Panc1 (cell line): ENCODE measurements around the gene LIN9.

Source experiments
- POLR2AphosphoS5 ChIP-seq: IDR thresholded peaks from 2 replicates; pipeline ENCODE4 v1.6.1; 2012; ENCODE audit warnings: mild to moderate bottlenecking, low read depth, low read length, moderate library complexity
- SIN3A ChIP-seq: IDR thresholded peaks from 2 replicates; pipeline ENCODE4 v1.6.1; 2012; ENCODE audit warnings: low read depth, mild to moderate bottlenecking, low read length, moderate library complexity, borderline replicate concordance; ENCODE audit not compliant: insufficient read depth
- TCF7L2 ChIP-seq: IDR thresholded peaks from 2 replicates; pipeline ENCODE4 v1.6.1; 2011; ENCODE audit warnings: mild to moderate bottlenecking, low read depth, low read length, inconsistent platforms
- TF ChIP-seq, protein P1 (sequence below): fragments of 450-650 bp; IDR thresholded peaks from 2 replicates; pipeline ENCODE4 v1.5.1; 2017; ENCODE audit warnings: mild to moderate bottlenecking
- TF ChIP-seq, protein P2 (sequence below), 2 experiments: IDR thresholded peaks; 2 replicates each; pipeline ENCODE4 v1.6.1; 2011 to 2012; ENCODE audit warnings: low read depth in 2 of 2, control low read depth in 1 of 2, low read length in 1 of 2, mild to moderate bottlenecking in 1 of 2, moderate library complexity in 1 of 2; ENCODE audit not compliant: insufficient read depth in 1 of 2

DNA sequence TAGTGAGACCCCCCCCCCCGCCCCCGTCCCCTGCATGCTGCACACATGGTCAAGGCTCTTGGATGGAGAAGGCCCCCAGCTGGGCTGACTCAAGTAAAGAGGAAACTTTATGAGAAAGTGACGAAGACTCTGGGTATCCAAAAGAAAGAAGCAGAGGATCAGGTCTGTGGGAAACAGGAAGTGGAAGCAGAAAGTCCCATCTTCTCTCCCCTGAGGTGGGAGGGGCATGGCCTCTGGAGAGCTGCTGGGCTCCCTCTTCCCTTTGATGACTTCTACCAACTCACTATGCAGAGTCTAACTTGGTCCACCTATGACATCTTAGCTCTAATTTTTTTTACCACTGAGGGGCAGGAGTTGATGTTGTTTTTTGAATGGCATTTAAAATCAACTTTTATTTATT is 42.7 kb upstream of the LIN9 start:
- TF ChIP-seq, protein P1, sequence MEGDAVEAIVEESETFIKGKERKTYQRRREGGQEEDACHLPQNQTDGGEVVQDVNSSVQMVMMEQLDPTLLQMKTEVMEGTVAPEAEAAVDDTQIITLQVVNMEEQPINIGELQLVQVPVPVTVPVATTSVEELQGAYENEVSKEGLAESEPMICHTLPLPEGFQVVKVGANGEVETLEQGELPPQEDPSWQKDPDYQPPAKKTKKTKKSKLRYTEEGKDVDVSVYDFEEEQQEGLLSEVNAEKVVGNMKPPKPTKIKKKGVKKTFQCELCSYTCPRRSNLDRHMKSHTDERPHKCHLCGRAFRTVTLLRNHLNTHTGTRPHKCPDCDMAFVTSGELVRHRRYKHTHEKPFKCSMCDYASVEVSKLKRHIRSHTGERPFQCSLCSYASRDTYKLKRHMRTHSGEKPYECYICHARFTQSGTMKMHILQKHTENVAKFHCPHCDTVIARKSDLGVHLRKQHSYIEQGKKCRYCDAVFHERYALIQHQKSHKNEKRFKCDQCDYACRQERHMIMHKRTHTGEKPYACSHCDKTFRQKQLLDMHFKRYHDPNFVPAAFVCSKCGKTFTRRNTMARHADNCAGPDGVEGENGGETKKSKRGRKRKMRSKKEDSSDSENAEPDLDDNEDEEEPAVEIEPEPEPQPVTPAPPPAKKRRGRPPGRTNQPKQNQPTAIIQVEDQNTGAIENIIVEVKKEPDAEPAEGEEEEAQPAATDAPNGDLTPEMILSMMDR = no peak
- TF ChIP-seq POLR2AphosphoS5 (no peak), SIN3A (no peak), TCF7L2 (no peak)
- TF ChIP-seq, protein P2, sequence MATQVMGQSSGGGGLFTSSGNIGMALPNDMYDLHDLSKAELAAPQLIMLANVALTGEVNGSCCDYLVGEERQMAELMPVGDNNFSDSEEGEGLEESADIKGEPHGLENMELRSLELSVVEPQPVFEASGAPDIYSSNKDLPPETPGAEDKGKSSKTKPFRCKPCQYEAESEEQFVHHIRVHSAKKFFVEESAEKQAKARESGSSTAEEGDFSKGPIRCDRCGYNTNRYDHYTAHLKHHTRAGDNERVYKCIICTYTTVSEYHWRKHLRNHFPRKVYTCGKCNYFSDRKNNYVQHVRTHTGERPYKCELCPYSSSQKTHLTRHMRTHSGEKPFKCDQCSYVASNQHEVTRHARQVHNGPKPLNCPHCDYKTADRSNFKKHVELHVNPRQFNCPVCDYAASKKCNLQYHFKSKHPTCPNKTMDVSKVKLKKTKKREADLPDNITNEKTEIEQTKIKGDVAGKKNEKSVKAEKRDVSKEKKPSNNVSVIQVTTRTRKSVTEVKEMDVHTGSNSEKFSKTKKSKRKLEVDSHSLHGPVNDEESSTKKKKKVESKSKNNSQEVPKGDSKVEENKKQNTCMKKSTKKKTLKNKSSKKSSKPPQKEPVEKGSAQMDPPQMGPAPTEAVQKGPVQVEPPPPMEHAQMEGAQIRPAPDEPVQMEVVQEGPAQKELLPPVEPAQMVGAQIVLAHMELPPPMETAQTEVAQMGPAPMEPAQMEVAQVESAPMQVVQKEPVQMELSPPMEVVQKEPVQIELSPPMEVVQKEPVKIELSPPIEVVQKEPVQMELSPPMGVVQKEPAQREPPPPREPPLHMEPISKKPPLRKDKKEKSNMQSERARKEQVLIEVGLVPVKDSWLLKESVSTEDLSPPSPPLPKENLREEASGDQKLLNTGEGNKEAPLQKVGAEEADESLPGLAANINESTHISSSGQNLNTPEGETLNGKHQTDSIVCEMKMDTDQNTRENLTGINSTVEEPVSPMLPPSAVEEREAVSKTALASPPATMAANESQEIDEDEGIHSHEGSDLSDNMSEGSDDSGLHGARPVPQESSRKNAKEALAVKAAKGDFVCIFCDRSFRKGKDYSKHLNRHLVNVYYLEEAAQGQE (IDR thresholded peaks at IDR 0.05; ENCODE audit: insufficient read depth in 1 of 2, low read depth in 2 of 2, low read length in 1 of 2) = no peak
